IMR-90 (cell line): Measurements from ENCODE around the gene ZBTB32. TPM values are rescaled to one million over a fixed set of nuclear protein-coding genes. Genes with fewer than 3 reads are reported as not detected.

Source experiments
- ATAC-seq: fragments of 200-7000 bp; cut with Tn5 transposase; 2 replicates; pipeline ENCODE4 v1.9.1; 2020; ENCODE audit warnings: low read depth, mild to moderate bottlenecking, moderate library complexity
- BruUV-seq: library from RNA; stranded (reverse); fragments of 400-500 nt; replicated peaks from 2 replicates; lab custom pipeline; 2021; lab: Mats Ljungman, UMichigan
- CTCF ChIA-PET: fragments of 300-600 bp; formaldehyde crosslinking; extraction: SDS; loops from one replicate; lab custom pipeline; 2021; ENCODE audit warnings: antibody characterized with exemption; lab: Yijun Ruan, JAX
- POLR2A ChIA-PET: fragments of 300-600 bp; sonication (Branson Sonifier 250); formaldehyde crosslinking; loops from one replicate; lab custom pipeline; 2022; ENCODE audit warnings: antibody characterized with exemption; ENCODE audit not compliant: unreplicated experiment; lab: Charles Lee
- DNase-seq: peaks from one replicate; pipeline ENCODE4 v3.0.0; 2013
- H2AFZ ChIP-seq: replicated peaks from 2 replicates; pipeline ENCODE3; 2013; ENCODE audit warnings: low read length, mild to moderate bottlenecking; ENCODE audit not compliant: poor library complexity
- H2AK5ac ChIP-seq: 2 replicates; pipeline ENCODE4 v1.6.1; 2013; ENCODE audit warnings: low read depth, low read length, inconsistent platforms
- H2AK9ac ChIP-seq: replicated peaks from 2 replicates; pipeline ENCODE3; 2013; ENCODE audit warnings: mild to moderate bottlenecking, low read depth, low read length, moderate library complexity; ENCODE audit not compliant: poor library complexity
- H2BK120ac ChIP-seq: 2 replicates; pipeline ENCODE4 v1.6.1; 2013; ENCODE audit warnings: low read depth, low read length, inconsistent platforms
- H2BK15ac ChIP-seq: 3 replicates; pipeline ENCODE4 v1.6.1; 2013; ENCODE audit warnings: low read depth, low read length, inconsistent platforms
- H2BK20ac ChIP-seq: 2 replicates; pipeline ENCODE4 v1.6.1; 2013; ENCODE audit warnings: low read depth, mild to moderate bottlenecking, inconsistent platforms, low read length, moderate library complexity
- H2BK5ac ChIP-seq: 2 replicates; pipeline ENCODE4 v1.6.1; 2013; ENCODE audit warnings: mild to moderate bottlenecking, low read depth, low read length, inconsistent platforms; ENCODE audit not compliant: poor library complexity, severe bottlenecking
- H3K14ac ChIP-seq: replicated peaks from 2 replicates; pipeline ENCODE4 v1.6.1; 2013; ENCODE audit warnings: low read depth, low read length, inconsistent platforms
- H3K18ac ChIP-seq: 2 replicates; pipeline ENCODE4 v1.6.1; 2013; ENCODE audit warnings: low read depth, low read length, control low read depth
- H3K23ac ChIP-seq: 2 replicates; pipeline ENCODE4 v1.6.1; 2013; ENCODE audit warnings: low read depth, low read length, inconsistent platforms
- H3K27ac ChIP-seq: 2 replicates; pipeline ENCODE4 v1.5.1; 2013; ENCODE audit warnings: mild to moderate bottlenecking, control low read depth, low read length; ENCODE audit not compliant: insufficient read depth
- H3K27me3 ChIP-seq: 2 replicates; pipeline ENCODE4 v1.6.1; 2013; ENCODE audit warnings: low read length; ENCODE audit not compliant: control insufficient read depth, insufficient read depth
- H3K36me3 ChIP-seq: 2 replicates; pipeline ENCODE4 v1.6.1; 2013; ENCODE audit warnings: low read length, mixed read lengths; ENCODE audit not compliant: control insufficient read depth, insufficient read depth
- H3K4ac ChIP-seq: 2 replicates; pipeline ENCODE4 v1.6.1; 2013; ENCODE audit warnings: low read depth, low read length, inconsistent platforms
- H3K4me1 ChIP-seq: 2 replicates; pipeline ENCODE4 v1.6.1; 2013; ENCODE audit warnings: low read length, mixed read lengths; ENCODE audit not compliant: control insufficient read depth, insufficient read depth
- H3K4me2 ChIP-seq: 2 replicates; pipeline ENCODE4 v1.6.1; 2013; ENCODE audit warnings: low read depth, mild to moderate bottlenecking, control low read depth, low read length, moderate library complexity
- H3K4me3 ChIP-seq: 2 replicates; pipeline ENCODE4 v1.5.1; 2013; ENCODE audit warnings: low read depth, mild to moderate bottlenecking, control low read depth, low read length, moderate library complexity; ENCODE audit not compliant: insufficient read depth
- H3K56ac ChIP-seq: 2 replicates; pipeline ENCODE4 v1.6.1; 2013; ENCODE audit warnings: low read length, inconsistent platforms; ENCODE audit not compliant: insufficient read depth; ENCODE audit errors: extremely low read depth
- H3K79me1 ChIP-seq, 2 experiments: 2 replicates each; pipeline ENCODE4 v1.6.1; 2013; ENCODE audit warnings: low read length in 2 of 2, inconsistent platforms in 1 of 2, low read depth in 1 of 2
- H3K9ac ChIP-seq: 2 replicates; pipeline ENCODE4 v1.6.1; 2013; ENCODE audit warnings: low read depth, low read length, control low read depth
- H3K9me1 ChIP-seq: 2 replicates; pipeline ENCODE4 v1.6.1; 2013; ENCODE audit warnings: low read length, inconsistent platforms; ENCODE audit not compliant: insufficient read depth
- H3K9me3 ChIP-seq: 2 replicates; pipeline ENCODE4 v1.6.1; 2013; ENCODE audit warnings: low read length; ENCODE audit not compliant: control insufficient read depth, insufficient read depth
- H4K20me1 ChIP-seq: 2 replicates; pipeline ENCODE4 v1.6.1; 2013; ENCODE audit warnings: low read length, inconsistent platforms; ENCODE audit not compliant: insufficient read depth
- H4K5ac ChIP-seq: 2 replicates; pipeline ENCODE4 v1.6.1; 2013; ENCODE audit warnings: mild to moderate bottlenecking, low read depth, low read length, control low read depth
- H4K8ac ChIP-seq, 2 experiments: 2 replicates each; pipeline ENCODE4 v1.6.1; 2013; ENCODE audit warnings: low read depth in 2 of 2, low read length in 2 of 2, control low read depth in 1 of 2, inconsistent platforms in 1 of 2
- H4K91ac ChIP-seq: 2 replicates; pipeline ENCODE4 v1.6.1; 2013; ENCODE audit warnings: low read depth, low read length, inconsistent platforms; ENCODE audit not compliant: insufficient read depth
- BHLHE40 ChIP-seq: fragments of 150-350 bp; IDR thresholded peaks from 2 replicates; pipeline ENCODE4 v1.6.1; 2016; ENCODE audit warnings: mild to moderate bottlenecking, low read depth, low read length
- CEBPB ChIP-seq: IDR thresholded peaks from 2 replicates; pipeline ENCODE4 v1.6.1; 2012; ENCODE audit warnings: low read depth, low read length, improper control_type of control experiment
- CHD1 ChIP-seq: IDR thresholded peaks from 2 replicates; pipeline ENCODE4 v1.6.1; 2012; ENCODE audit warnings: low read depth, low read length, improper control_type of control experiment
- CTCF ChIP-seq: conservative IDR thresholded peaks from 2 replicates; pipeline ENCODE4 v1.5.1; 2012; ENCODE audit warnings: mild to moderate bottlenecking, low read depth, low read length, improper control_type of control experiment
- ELK1 ChIP-seq: fragments of 150-350 bp; IDR thresholded peaks from 2 replicates; pipeline ENCODE4 v1.6.1; 2016; ENCODE audit warnings: low read depth, mild to moderate bottlenecking, low read length, moderate library complexity, borderline replicate concordance
- FOS ChIP-seq: fragments of 150-350 bp; IDR thresholded peaks from 2 replicates; pipeline ENCODE4 v1.6.1; 2016; ENCODE audit warnings: low read depth, low read length
- MAZ ChIP-seq: IDR thresholded peaks from 2 replicates; pipeline ENCODE4 v1.6.1; 2012; ENCODE audit warnings: low read depth, mild to moderate bottlenecking, low read length, improper control_type of control experiment, moderate library complexity, borderline replicate concordance
- MXI1 ChIP-seq: IDR thresholded peaks from 2 replicates; pipeline ENCODE4 v1.6.1; 2012; ENCODE audit warnings: low read depth, mild to moderate bottlenecking, low read length, moderate library complexity, borderline replicate concordance
- RAD21 ChIP-seq: IDR thresholded peaks from 2 replicates; pipeline ENCODE4 v1.6.1; 2012; ENCODE audit warnings: low read length, improper control_type of control experiment
- RFX5 ChIP-seq: IDR thresholded peaks from 2 replicates; pipeline ENCODE4 v1.8.0; 2012; ENCODE audit warnings: low read depth, mild to moderate bottlenecking, low read length, moderate library complexity
- SMC3 ChIP-seq: fragments of 150-350 bp; IDR thresholded peaks from 2 replicates; pipeline ENCODE4 v1.6.1; 2016; ENCODE audit warnings: low read depth, mild to moderate bottlenecking, antibody characterized with exemption, low read length, moderate library complexity
- WGBS, 2 experiments: methylation state at CpG; one replicate each; pipeline versions ENCODE4 v1.1.5 to v1.1.7; 2013; ENCODE audit warnings: missing lambda C conversion rate in 2 of 2; ENCODE audit not compliant: insufficient read length in 1 of 2; ENCODE audit errors: extremely low coverage in 2 of 2; 5-methylcytosine and 5-hydroxymethylcytosine counted together
- dilution Hi-C: fragments of 300-500 bp; cut with HindIII; formaldehyde crosslinking; loops from one replicate; pipeline ENCODE4 v1.14.3; 2018; ENCODE audit warnings: low sequenced_read_pairs; ENCODE audit not compliant: unreplicated experiment
- in situ Hi-C: fragments of 300-500 bp; cut with MboI; formaldehyde crosslinking; loops from 3 replicates; pipeline ENCODE4 v1.14.3; 2019; ENCODE audit warnings: low sequenced_read_pairs, inconsistent platforms, mixed read lengths
- intact Hi-C: fragments of 100-400 bp; cut with micrococcal nuclease; formaldehyde crosslinking; loops from 2 replicates; pipeline ENCODE4 v1.10.0; 2022
- polyA plus RNA-seq, 3 experiments: library from polyadenylated mRNA; depleted of rRNA; stranded (reverse); fragments of >200 nt; gene quantifications; 2 replicates each; pipeline ENCODE4 v1.2.3, GENCODE V29; 2012; ENCODE audit warnings: low replicate concordance in 1 of 3
- total RNA-seq: library from RNA; depleted of rRNA; stranded (reverse); fragments of >200 nt; gene quantifications from 2 replicates; pipeline ENCODE4 v1.2.3, GENCODE V29; 2012

The ZBTB32 gene
- total and polyA plus RNA-seq, 2 of the 4 experiments (the other 2 are of a cell fraction): not detected

GRCh38 chr19:35714601-35715354 lies 10.4 kb downstream of the ZBTB32 start:
- intact Hi-C loops: no loop called here
- peaks cover 14% of the 10 kb centered on the region for H3K4me1 ChIP-seq
- peaks cover 3% of the 10 kb centered on the region; the same call in 1 of the 2 replicates for H3K36me3 ChIP-seq
- H3K23ac ChIP-seq: no peak overlapping the region
- in situ Hi-C loops: loop anchor here (5.0 kb wide), 1 partner anchor 167 kb away; the partner anchor contains the start of gene TMEM147
- no peak for ATAC-seq
- no peak overlapping the region for H2BK15ac ChIP-seq
- CTCF ChIA-PET: interaction anchor here (0.6 kb wide), 1 partner anchor 105 kb away, joined by 4 read pairs; no protein-coding TSS in a partner anchor
- no peak overlapping the region for H3K18ac ChIP-seq
- no peak overlapping the region for H3K4ac ChIP-seq
- H2AFZ ChIP-seq: no peak overlapping the region
- TF ChIP-seq FOS (no peak), RAD21 (no peak), BHLHE40 (no peak), MAZ (no peak), MXI1 (no peak), CTCF (no peak), ELK1 (no peak), SMC3 (no peak), RFX5 (no peak), CHD1 (no peak), CEBPB (no peak)
- no peak overlapping the region for H2AK5ac ChIP-seq
- H2BK20ac ChIP-seq: no peak overlapping the region
- no peak overlapping the region for H3K56ac ChIP-seq
- no peaks in the 10 kb centered on the region for H3K9me3 ChIP-seq
- no TSS peak for BruUV-seq
- no peak overlapping the region for H2BK5ac ChIP-seq
- no peak overlapping the region for H4K91ac ChIP-seq
- 56% methylated on average over 5 of the region's 14 CpGs; no CpG with 5 or more reads in 1 of the 2 experiments for WGBS, 2 experiments
- H4K8ac ChIP-seq: no peak overlapping the region
- no peak overlapping the region for H3K27ac ChIP-seq
- H3K79me1 ChIP-seq: peaks cover 4 to 24% of the 10 kb centered on the region in 2 experiments; a peak in 2 of 4 replicates
- peaks cover 13% of the 10 kb centered on the region for H4K20me1 ChIP-seq
- POLR2A ChIA-PET: no interaction called here
- H2BK120ac ChIP-seq: no peak overlapping the region
- no peak overlapping the region for H2AK9ac ChIP-seq
- H3K9me1 ChIP-seq: no peaks in the 10 kb centered on the region; the same call in 1 of the 2 replicates
- H3K4me2 ChIP-seq: no peak overlapping the region
- no peak overlapping the region for H4K5ac ChIP-seq
- no peak overlapping the region for H3K4me3 ChIP-seq
- DNase-seq: no peak
- no peak overlapping the region for H3K9ac ChIP-seq
- no peak overlapping the region for H3K14ac ChIP-seq
- dilution Hi-C loops: no loop called here
- no peaks in the 10 kb centered on the region for H3K27me3 ChIP-seq
